ENCODE results near the gene CCDC40.

Gene CCDC40

DNA sequence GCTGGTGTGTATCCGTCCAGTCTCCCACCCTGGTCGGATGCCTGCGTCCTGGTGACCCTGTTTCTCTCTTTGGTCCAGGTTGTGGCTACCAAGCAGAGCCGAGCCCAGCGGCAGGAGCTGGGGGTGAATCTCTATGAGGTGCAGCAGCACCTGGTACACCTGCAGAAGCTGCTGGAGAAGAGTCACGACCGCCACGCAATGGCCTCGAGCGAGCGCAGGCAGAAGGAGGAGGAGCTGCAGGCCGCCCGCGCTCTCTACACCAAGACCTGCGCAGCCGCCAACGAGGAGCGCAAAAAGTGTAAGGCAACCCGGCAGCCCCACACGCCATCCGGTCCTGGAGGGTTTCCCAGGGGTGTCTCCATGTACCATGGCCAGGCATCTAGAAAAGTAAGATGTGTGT lies 13.5 kb downstream of the CCDC40 start:
- DNase-seq (ENCODE audit: low read depth), result no peak

DNA sequence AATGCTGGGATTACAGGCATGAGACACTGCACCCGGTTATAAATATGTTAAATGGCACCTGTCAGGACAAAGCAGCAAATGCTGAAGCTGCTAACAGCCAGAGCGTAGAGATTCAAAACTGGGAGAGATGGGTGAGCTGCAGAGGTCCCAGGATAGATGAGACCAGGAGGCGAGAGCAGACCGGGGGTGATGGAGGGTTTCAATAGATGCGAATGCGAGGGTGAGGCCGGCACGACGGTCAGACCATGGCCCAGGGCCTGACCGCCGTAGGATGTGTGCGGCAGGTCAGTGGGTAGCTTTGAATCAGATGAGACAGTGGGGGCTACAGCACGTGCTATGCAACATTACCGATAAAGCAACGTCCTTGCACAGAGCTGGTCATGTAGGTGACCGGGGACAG lies 14.3 kb downstream of the CCDC40 start:
- no peak for DNase-seq (ENCODE audit: low read depth)

DNA sequence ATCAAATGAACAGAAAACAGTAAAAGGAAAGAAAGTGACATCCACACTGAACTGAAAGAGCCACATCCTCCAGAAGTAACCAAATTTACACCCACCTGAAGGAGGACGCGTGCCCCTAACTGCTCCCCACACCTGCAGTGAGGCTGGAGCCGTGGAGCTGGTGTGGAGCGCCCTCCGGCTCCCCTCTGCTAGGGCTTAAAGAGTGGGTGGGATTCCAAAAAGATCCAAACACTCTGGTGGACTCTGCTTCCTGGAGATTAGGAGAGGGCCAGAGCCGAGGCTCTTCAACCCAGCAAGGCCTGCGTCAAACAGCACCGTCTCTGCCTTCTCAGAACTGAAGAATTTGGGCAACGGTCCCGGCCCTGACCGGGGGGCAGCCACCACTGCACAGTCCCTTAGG lies 15.2 kb downstream of the CCDC40 start:
- DNase-seq (ENCODE audit: low read depth), result no peak

DNA sequence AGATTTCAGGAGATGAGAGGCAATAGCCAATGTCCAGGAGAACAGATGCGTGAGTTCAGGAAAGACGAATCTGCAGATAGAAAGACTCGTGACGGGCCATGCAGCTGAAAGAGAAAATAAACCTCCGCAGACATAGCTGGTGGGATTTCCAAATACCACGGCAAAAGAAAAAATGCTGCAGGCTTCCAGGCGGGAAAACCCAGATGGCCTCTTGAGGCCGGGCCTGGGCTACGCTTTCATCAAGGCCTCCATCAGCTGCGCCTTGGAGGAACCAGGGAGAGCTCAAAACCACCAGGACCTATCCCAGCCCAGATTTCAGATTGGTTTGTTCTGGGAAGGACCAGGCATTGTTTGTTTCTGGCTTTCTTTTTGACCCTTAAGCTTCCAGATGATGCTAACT lies 16.7 kb downstream of the CCDC40 start:
- DNase-seq (ENCODE audit: low read depth), result no peak

DNA sequence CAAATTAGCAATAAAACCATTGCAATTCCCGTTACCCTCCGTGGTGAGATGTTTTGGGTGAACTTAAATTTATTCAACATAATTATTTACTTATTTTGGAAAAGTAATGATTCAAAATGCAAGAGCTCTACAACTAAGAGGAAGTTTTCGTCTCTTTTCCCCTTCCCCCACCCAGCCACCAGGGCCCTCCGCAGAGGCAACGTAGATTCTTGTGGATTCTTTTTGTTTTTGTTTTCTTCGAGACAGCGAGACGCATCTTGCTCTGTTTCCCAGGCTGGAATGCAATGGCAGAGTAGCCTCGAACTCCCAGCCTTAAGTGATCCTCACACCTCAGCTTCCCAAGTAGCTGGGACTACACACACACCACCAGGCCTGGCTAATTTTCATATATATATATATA lies 19.2 kb downstream of the CCDC40 start:
- no peak for DNase-seq (ENCODE audit: low read depth)

DNA sequence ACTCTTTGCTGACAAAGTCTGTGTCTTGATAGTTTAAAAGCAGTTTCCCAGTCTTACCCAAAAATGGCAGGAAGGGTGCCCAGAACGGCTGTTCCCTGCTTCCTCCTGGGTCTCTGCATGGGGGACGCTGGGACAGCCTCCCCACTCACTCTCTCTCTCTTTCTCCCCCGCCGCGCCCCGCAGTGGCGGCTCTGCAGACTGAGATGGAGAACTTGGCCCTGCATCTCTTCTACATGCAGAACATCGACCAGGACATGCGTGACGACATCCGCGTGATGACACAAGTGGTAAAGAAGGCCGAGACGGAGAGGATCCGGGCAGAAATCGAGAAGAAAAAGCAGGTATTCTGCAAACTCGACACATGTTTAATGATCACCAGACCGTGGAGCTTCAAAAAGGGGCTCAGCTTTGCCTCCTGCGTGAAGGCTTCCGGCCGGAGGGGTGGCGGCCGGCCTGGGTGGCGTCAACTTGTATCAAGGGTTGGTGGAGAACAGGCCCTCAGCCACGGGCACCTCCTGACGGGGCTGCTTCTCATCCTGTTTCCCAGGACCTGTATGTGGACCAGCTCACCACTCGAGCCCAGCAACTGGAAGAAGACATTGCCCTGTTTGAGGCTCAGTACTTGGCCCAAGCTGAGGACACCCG lies 22.0 kb downstream of the CCDC40 start:
- no peak for DNase-seq (ENCODE audit: low read depth)

DNA sequence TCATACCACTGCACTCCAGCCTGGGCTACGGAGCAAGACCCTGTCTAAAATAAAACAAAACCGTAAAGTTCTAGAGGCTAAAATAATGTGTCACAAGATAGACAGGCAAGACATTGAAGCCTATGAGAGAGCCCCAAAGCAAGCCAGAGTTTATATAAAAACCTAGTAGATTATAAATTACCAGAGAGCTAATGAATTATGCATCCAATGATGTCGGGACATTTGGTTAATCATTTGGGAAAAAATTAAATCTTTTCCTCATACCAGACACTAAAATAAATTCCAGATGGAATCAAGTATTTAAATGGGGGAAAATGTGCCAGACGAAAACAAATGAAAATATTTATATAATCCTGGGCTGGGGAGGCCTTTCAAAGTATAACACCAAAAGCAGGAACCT lies 24.2 kb downstream of the CCDC40 start:
- no peak for DNase-seq (ENCODE audit: low read depth)

DNA sequence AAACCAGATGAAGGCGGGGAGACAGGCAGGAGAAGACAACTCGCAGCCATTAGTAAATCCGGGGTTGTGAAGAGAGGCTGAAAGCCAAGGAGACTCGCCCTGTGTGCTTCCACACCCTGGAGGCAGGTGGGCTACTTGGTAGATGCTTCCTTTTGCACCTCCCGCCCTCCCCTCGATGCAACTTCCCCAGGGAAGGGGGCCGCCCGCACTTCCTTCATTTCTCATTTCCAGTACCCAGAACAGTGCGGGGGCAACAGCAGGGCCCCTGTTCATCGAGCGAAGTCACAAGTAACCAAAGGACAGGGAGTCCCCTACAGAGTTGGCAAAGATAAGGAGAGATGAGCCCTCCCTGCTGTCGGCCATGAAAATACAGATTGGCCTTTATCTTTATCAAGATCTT lies 25.0 kb downstream of the CCDC40 start:
- DNase-seq (ENCODE audit: low read depth), result no peak

DNA sequence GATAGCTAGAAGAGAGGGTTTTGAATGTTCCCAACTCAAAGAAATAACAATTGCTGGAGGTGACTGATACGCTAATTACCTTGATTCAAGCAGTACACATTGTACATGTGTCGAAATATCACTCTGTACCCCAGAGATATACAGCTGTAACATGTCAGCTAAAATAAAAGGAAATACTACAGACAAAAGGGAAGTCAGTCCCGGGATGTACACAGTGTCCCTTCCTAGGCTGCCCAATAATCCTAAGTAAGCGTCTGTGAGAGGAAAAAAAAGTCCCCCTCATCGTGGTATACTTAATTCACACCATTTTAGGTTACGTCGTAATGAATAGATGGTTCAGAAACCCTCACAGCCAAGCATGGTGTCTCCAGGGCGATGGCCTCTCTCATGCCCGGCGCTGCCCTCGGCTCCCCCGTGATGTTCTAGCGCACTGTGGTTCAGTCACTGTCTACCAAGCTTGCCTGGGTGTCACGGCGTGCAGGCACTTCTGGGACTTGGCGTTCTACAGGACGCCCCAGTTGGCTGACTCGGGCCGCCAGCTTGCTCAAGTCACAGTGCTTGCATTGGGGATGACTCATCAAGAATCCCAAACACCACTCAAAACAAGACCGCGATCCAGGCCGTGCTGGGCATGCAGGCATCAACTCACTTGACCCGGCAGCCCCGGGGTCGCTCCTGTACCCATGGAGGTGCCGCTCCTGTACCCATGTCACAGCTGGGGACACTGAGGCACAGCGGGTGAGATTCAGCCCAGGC lies 27.6 kb downstream of the CCDC40 start:
- DNase-seq (ENCODE audit: low read depth), result no peak

DNA sequence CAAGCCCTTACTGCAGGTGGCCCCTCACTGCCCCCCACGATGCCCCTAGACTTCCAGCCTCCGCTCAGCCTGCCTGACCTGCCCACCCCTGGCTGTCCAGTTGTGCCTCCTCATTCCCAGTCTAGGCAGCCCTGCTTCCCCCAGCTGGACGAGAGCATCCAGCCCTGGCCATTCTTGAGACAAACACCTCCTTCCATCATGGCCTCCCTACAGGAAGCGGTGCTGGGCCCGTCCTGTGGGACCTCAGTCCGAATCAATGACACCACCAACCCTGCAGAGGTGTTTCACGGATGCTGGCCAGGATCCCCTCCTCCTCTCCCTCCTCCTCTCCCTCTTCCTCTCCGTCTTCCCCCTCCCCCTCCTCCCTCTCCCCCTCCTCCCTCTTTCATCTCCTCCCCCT lies 28.3 kb downstream of the CCDC40 start:
- DNase-seq (ENCODE audit: low read depth), result no peak

DNA sequence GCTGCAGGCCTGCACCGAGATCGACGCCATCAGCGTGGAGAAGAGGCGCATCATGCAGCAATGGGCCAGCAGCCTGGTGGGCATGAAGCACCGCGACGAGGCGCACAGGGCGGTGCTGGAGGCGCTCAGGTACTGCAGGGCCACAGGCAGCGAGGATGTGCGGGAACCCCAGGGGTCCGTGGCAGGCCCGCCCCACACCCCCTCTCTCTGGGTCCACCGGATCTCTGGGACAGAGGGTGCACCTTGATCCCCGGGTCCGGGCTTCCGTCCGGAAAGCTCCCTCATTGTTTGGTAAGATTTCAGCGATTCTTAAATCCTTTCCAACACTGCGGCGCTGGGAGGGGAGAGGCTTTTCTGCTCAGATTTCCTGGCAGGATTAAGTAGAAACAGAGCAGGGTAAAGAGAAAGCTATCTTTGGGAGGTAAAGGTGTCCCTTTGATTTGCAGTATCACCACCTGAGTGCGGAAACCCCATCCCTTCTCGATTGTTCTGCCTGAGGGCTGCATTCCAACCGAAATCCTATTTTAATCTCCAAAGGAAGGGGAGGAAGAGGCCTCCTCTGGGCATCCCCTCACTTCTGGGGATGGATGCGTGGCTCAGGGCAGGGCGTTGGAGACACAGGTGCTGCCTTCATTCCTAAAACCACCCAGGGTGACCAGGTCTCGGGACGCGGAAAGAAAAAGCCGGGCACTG lies 29.2 kb downstream of the CCDC40 start:
- DNase-seq (ENCODE audit: low read depth), result no peak

DNA sequence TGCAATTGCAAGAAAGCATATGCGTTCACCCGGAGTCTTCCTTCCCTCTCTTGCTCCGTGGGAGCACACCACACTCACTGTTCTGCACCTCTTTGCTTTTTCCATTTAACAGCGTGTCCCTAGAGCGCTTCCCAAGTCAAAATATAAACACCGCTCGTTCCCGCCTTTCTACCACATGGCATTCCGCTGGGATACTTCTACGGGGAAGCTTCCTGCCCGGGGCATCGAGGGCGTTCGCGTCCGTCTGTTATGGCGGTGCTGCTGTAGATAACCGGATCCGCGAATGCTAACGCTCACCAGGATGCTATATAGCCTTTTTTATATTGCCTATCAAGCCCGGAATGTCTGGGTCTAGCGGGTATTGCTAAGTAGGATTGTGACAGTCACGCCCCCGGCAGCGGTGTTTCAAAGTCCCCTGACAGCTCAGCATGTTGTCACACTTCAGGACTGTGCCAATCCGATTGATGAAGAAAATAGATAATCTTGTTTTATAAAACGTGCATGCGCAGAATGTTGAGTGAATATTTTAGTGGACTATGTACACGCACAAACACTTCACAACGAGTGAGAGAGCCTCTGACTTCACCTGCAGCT lies 31.0 kb downstream of the CCDC40 start:
- no peak for DNase-seq (ENCODE audit: low read depth)

DNA sequence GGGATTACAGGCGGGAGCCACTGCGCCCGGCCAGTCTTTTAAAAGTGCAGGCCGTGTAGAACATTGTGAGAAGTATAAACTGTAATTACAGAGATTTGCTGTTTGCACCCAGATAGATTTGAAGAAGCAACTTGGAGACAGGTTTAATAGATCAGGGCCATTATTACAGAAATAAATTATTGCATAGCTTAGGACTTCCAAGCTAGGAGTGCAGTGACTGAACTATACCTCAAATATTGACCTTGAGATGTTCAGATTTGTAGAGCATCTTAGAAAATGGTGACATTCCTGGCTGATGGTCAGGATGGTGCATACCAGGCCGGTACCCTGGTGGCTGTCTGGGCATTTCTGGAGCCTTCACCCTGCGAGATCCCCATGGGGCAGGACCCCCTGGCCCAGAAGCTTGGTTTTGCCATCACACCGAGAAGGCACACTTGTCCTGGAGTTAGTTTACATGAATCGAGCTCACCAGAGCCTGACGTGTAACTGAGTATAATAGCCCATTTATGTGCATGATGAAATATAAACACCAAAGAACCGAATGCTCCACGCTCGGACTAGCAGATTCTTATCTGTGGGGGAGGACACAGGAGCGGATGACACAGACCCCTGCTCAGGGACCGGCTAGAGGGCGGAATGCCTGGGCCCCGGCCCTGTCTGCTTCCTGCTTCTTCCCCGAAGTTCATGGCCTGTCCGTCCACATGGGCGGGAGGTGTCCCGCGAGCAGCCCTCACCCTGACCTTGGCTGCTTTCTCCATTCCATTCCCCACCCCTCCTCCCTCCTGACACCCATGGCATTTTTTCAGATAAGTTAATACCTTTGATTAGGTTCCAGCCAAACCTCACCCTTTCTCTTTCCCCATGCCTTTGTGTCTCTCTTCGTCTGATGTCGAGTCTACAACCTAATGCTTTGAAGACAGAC lies 32.1 kb downstream of the CCDC40 start:
- no peak for DNase-seq (ENCODE audit: low read depth)

DNA sequence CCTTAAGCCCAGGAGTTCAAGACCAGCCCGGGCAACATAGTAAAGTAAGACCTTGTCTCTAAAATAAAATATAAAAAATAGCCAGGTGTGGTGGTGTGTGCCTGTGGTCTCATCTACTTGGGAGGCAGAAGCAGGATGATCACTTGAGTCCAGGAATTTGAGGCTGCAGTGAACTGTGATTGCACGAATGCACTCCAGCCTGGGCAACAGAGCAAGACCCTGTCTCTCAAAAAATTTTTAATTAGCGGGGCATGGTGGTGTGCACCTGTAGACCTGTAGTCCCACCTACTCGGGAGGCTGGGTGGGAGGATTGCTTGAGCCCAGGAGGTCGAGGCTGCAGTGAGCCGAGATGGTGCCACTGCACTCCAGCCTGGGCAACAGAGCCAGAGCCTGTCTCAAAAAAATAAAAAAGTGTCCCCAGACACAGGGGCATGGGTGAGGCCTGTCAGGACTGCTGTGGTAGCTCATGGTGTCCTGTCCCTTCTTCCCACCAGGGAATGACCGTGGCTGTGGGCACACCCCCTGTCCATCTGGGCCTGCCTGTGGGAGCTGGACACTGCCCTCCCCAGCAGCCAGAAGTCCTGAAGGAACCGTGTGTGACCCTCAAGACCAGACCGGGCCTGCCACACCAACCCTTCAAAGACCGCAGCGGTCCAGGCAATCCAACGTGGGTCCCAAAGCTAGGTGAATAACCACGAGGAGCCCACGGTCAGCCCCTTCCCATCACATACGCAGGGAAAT lies 34.1 kb downstream of the CCDC40 start:
- no peak for DNase-seq (ENCODE audit: low read depth)

DNA sequence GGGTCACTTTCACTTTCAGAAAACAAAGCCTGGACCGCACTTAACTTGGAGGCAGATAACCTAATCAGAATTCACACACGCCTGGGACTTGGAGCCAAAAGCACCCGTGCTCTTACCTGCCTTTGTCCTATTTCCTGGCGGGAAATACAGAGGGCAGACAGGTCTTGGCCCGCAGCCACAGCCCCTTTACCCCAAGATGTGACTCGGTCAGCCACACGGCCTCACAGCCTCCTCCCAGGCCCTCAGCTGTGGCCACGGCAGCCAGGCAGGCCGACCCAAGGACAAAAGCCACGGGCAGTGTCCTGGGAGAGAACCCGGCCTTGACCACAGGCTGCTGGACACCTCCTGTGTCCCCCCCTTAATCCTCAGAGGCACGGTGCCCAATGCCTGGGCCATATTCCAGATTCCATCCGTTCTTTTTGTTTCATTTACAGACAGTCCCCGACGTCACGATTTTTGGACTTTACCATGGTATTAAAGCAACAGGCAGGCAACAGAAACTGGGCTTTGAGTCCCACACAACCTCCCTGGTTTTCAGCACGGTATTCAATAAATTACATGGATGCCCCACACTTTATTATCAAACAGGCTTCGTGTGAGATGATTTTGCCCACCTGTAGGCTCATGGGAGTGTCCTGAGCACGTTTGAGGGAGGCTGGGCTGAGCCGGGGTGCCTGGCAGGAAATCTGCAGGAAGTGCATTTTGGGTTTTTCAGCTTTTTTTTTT lies 34.8 kb downstream of the CCDC40 start:
- DNase-seq (ENCODE audit: low read depth), result no peak

DNA sequence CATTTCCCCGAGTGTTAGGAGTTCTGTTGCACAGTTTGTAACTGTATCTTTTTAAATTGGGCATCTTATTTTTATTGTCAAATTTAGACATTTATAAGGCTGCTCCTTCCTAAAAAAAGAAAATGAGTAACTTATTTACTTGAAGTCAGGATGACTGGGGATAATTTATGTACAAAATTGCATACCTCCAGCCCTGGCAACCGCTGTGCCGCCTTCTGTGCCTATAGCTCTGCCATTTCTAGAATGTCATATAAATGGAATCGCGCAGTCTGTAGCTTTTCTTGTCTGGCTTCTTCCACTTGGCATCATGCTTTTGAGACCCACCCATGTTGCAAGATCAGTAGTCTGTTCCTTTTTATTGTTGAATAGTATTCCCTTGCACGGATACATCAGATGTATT lies 36.0 kb downstream of the CCDC40 start:
- no peak for DNase-seq (ENCODE audit: low read depth)

DNA sequence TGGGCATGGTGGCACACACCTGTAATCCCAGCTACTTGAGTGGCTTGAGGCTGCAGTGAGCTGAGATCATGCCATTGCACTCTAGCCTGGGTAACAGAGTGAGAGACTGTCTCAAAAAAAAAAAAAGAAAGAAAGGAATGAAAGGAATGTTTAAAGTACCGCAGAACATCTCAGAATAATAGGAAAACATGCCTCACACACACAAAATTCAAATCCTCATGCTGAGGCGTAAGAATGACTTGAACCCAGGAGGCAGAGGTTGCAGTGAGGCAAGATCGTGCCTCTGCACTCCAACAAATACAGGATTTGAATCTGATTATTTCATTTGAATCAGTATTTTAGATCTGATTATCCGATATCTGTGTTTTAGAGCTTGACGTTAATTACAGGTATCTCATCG lies 43.6 kb downstream of the CCDC40 start:
- DNase-seq (ENCODE audit: low read depth), result no peak

DNA sequence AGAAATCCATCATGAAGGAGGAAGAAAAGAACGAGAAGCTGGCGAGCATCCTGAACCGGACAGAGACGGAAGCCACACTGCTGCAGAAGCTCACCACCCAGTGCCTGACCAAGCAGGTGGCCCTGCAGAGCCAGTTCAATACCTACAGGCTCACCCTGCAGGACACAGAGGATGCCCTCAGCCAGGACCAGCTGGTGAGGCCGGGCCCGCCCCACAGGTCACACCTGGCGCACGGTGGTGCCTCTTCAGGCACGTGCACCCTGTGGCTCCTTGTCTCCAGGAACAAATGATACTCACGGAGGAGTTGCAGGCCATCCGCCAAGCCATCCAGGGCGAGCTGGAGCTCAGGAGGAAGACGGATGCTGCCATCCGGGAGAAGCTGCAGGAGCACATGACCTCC lies 45.2 kb downstream of the CCDC40 start:
- no peak for DNase-seq (ENCODE audit: low read depth)

DNA sequence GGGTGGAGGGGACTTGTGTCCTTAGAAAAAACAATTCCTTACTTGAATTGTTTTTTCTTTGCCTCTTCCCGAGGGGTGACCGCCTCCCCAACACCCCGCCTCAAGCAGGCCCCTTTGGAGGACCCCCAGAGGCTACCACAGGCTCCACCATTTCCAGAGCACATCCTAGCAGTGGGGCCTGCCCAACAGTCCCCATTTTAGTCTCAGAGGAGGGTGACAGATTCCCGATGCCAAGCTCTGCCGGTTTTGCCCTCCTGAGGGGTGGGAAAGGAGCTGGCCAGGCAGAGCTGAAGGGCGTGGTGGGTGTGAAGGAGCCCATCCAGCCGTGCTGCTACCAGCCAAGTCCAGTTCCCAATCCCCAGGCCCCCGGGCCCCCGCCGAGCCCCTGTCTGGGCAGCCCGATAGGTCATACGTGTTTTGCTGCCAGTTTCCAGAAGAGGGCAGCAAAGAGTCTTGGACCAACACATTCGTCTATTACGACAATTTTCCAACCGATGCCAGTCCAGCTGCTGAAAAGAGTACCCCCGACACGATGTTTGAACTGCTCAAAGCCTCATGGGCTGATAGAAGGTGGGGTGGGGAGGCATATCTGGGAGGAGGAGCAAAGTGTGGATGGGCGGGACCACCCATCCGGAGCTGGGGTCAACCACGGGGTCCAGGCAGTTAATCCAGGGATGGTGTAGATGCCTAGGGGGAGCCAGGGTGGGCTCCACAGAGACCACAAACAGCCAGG lies 46.1 kb downstream of the CCDC40 start:
- peak; percentile 31 for DNase-seq (ENCODE audit: low read depth)

DNA sequence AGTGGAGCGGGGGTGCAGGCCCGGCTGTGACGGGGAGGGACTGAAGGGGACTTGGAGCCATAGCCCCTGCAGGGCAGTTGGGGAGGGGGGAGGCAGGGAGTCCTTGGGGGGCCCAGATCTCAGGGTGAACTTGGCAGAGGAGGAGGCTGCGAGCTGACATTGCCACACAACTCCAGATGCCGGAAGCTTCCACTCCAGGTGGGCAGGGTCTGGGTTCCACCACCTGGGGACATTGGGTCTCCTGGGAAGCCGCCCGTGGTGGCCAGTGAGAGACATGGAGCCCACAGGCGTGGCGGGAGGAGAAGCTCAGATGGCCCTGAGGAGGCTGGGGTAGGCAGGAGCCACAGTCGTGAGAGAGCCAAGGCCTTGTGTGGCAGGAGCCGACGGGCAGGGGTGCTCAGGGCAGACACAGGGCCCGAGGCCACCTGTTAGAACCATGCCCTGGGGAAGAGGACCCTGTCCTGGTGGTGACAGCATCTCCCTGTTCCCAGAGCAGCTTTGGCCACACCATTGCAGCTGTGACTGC lies 46.8 kb downstream of the CCDC40 start:
- DNase-seq (ENCODE audit: low read depth), result no peak
